Neural progenitor cell (in vitro differentiated cells): Measurements from ENCODE around the gene BAZ1A. TPM values are rescaled to one million over a fixed set of nuclear protein-coding genes. Genes with fewer than 3 reads are reported as not detected.
A peak's percentile ranks its signal among the peaks of the same experiment; 100 is the strongest.

Source experiments
- DNase-seq: peaks from one replicate; pipeline ENCODE4 v3.0.0-alpha.2; 2016; ENCODE audit warnings: low spot score
- H2AFZ ChIP-seq: fragments of 200-600 bp; sonication (generic); replicated peaks from 2 replicates; pipeline ENCODE4 v1.6.1; 2016; ENCODE audit warnings: antibody characterized with exemption
- H3F3A ChIP-seq: fragments of 200-600 bp; sonication (generic); 2 replicates; pipeline ENCODE4 v1.6.1; 2016; ENCODE audit warnings: antibody characterized with exemption, low read depth
- H3K27ac ChIP-seq: fragments of 200-600 bp; sonication (generic); 2 replicates; pipeline ENCODE4 v1.5.1; 2016; ENCODE audit warnings: mild to moderate bottlenecking
- H3K27me3 ChIP-seq: fragments of 200-600 bp; sonication (generic); 2 replicates; pipeline ENCODE4 v1.6.1; 2016; ENCODE audit warnings: mild to moderate bottlenecking, moderate library complexity
- H3K36me3 ChIP-seq: fragments of 200-600 bp; sonication (generic); 2 replicates; pipeline ENCODE4 v1.5.1; 2016
- H3K4me1 ChIP-seq: fragments of 200-600 bp; sonication (generic); 2 replicates; pipeline ENCODE4 v1.6.1; 2016; ENCODE audit warnings: mixed run types
- H3K4me2 ChIP-seq: fragments of 200-600 bp; sonication (generic); 2 replicates; pipeline ENCODE4 v1.6.1; 2016
- H3K4me3 ChIP-seq: fragments of 200-600 bp; sonication (generic); 2 replicates; pipeline ENCODE4 v1.5.1; 2016
- H3K79me2 ChIP-seq: fragments of 200-600 bp; sonication (generic); 2 replicates; pipeline ENCODE4 v1.6.1; 2016; ENCODE audit warnings: low read depth
- H3K9ac ChIP-seq: fragments of 200-600 bp; sonication (generic); 2 replicates; pipeline ENCODE4 v1.6.1; 2016
- H3K9me3 ChIP-seq: fragments of 200-600 bp; sonication (generic); 2 replicates; pipeline ENCODE4 v1.5.1; 2016; ENCODE audit warnings: low read depth
- H4K20me1 ChIP-seq: fragments of 200-600 bp; sonication (generic); 2 replicates; pipeline ENCODE4 v1.6.1; 2016; ENCODE audit warnings: low read depth
- H3K27ac Mint-ChIP-seq: 3 replicates; pipeline ENCODE4 v1.8.0; 2021; ENCODE audit warnings: mixed read lengths
- H3K27me3 Mint-ChIP-seq: 2 replicates; pipeline ENCODE4 v1.8.0; 2022; ENCODE audit warnings: low read depth, mild to moderate bottlenecking, inconsistent platforms, moderate library complexity, mixed read lengths; ENCODE audit not compliant: insufficient read depth
- H3K36me3 Mint-ChIP-seq: 3 replicates; pipeline ENCODE4 v1.8.0; 2021; ENCODE audit warnings: mixed read lengths
- H3K4me1 Mint-ChIP-seq: 3 replicates; pipeline ENCODE4 v1.8.0; 2021; ENCODE audit warnings: mixed read lengths
- H3K4me3 Mint-ChIP-seq: 3 replicates; pipeline ENCODE4 v1.8.0; 2021; ENCODE audit warnings: mild to moderate bottlenecking, moderate library complexity, mixed read lengths
- H3K9me3 Mint-ChIP-seq: 3 replicates; pipeline ENCODE4 v1.8.0; 2020; ENCODE audit warnings: mixed read lengths
- EZH2 ChIP-seq: fragments of 200-600 bp; sonication (generic); IDR thresholded peaks from 2 replicates; pipeline ENCODE4 v1.6.1; 2017; ENCODE audit warnings: antibody characterized with exemption, mild to moderate bottlenecking, moderate library complexity
- EZH2phosphoT487 ChIP-seq: fragments of 200-600 bp; sonication (generic); IDR thresholded peaks from 2 replicates; pipeline ENCODE4 v1.6.1; 2017; ENCODE audit warnings: antibody characterized with exemption
- total RNA-seq: library from RNA; depleted of rRNA; stranded (reverse); fragments of >200 nt; gene quantifications from 2 replicates; pipeline ENCODE4 v1.2.3, GENCODE V29; 2015; ENCODE audit warnings: low replicate concordance
- TF ChIP-seq, protein P1 (sequence below): fragments of 200-600 bp; sonication (generic); IDR thresholded peaks from 2 replicates; pipeline ENCODE4 v1.5.1; 2017; ENCODE audit warnings: antibody characterized with exemption, mild to moderate bottlenecking

Gene BAZ1A
- 8.5 and 11.5 TPM in 2 replicates for total RNA-seq

DNA sequence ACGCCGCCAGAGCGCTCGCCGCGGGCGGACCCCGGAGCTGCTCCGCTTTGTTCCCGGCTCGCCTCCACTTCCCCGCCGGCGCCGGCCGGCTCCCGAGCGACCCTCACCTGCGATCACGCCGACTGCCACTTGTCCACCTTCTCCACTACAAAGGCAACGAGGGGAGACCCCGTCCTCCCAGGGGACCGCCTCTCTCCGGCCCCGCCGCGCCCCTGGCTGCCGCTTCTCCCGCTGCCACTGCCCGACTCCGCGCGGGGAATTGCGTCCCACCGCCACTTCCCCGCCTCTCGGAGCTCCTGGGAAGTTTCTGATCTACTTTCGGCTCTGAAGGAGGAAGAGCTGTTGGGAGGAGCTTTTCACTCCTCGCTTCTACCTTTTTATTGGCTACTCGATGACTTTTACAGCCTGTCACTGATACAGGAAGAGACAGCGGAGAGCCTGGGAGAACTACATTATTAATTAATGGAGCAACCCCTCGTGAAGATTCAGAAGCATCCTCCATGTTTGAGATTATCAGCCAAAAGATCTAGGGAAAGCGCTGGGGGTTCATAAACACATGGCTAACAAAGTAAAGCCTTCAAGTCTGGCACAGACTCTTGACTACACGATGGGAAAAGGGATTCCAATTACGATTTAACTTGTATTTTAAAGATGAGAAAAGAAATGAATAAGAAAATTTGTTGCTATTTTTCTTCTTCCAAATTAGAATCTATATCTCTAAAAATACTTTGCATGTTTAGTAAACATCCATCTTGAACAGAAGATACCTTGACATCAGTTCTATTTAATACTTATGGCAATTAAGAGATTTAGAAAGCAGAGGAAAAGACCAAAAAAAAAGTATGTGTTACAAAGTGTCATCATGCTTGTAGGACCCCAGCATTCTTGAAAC lies at the start of gene BAZ1A:
BAZ1A (minus strand) TSS at position 330 of the 892 bp plus-strand sequence. CDS start 756 bp downstream, outside the sequence.
- peak within 1 kb of the TSS; percentile 98 for H2AFZ ChIP-seq
- peaks cover 24% of the 10 kb centered on the region for H3K4me1 Mint-ChIP-seq
- no peaks in the 10 kb centered on the region for H3K36me3 ChIP-seq
- H3K36me3 Mint-ChIP-seq = peaks cover 3% of the 10 kb centered on the region
- peaks cover 55% of the 10 kb centered on the region for H3K27me3 ChIP-seq
- peak within 1 kb of the TSS; percentile 30 for H3K9ac ChIP-seq
- TF ChIP-seq EZH2 = no peak
- TF ChIP-seq, protein P1, sequence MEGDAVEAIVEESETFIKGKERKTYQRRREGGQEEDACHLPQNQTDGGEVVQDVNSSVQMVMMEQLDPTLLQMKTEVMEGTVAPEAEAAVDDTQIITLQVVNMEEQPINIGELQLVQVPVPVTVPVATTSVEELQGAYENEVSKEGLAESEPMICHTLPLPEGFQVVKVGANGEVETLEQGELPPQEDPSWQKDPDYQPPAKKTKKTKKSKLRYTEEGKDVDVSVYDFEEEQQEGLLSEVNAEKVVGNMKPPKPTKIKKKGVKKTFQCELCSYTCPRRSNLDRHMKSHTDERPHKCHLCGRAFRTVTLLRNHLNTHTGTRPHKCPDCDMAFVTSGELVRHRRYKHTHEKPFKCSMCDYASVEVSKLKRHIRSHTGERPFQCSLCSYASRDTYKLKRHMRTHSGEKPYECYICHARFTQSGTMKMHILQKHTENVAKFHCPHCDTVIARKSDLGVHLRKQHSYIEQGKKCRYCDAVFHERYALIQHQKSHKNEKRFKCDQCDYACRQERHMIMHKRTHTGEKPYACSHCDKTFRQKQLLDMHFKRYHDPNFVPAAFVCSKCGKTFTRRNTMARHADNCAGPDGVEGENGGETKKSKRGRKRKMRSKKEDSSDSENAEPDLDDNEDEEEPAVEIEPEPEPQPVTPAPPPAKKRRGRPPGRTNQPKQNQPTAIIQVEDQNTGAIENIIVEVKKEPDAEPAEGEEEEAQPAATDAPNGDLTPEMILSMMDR = no peak
- TF ChIP-seq EZH2phosphoT487 = no peak
- H3K79me2 ChIP-seq = no peaks in the 10 kb centered on the region
- peaks cover 32% of the 10 kb centered on the region for H3F3A ChIP-seq
- peak within 1 kb of the TSS; percentile 100 for H3K4me3 Mint-ChIP-seq
- peaks cover 11% of the 10 kb centered on the region for H3K27me3 Mint-ChIP-seq
- peak within 1 kb of the TSS; percentile 89 for H3K4me3 ChIP-seq
- peak within 1 kb of the TSS; percentile 97 for H3K27ac Mint-ChIP-seq
- DNase-seq = peak; percentile 78
- no peak within 1 kb of the TSS for H3K27ac ChIP-seq
- H3K9me3 ChIP-seq = no peaks in the 10 kb centered on the region
- H3K9me3 Mint-ChIP-seq = no peaks in the 10 kb centered on the region
- peaks cover 28% of the 10 kb centered on the region for H4K20me1 ChIP-seq
- H3K4me1 ChIP-seq = peaks cover 5% of the 10 kb centered on the region
- peak within 1 kb of the TSS; percentile 94 for H3K4me2 ChIP-seq

DNA sequence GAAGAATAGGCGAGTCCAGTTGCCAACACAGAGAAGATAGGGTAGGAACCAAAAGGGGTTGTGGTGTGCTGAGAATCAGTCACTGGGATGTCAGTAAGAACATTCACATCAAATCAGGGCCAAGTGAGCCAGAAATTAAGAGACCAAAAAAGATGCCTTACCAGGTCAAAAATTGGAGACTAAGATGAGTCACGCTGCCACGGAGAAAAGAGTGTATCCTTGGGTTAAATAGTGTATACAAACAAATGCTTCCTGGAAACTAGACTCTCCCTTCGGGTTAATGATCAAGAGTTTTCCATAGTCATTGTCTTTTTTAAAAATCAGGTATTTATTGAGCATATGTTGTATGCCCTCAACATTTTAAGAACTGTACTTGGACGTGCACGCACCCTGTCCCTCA lies 45.2 kb upstream of the BAZ1A start:
- Histone ChIP-seq H3K27ac (no peak overlapping the region), H3K4me3 (no peak overlapping the region), H3K79me2 (no peaks in the 10 kb centered on the region), H3K36me3 (no peaks in the 10 kb centered on the region), H3F3A (no peaks in the 10 kb centered on the region), H3K27me3 (no peaks in the 10 kb centered on the region), H4K20me1 (no peaks in the 10 kb centered on the region), H2AFZ (no peak overlapping the region), H3K9me3 (no peaks in the 10 kb centered on the region), H3K4me2 (no peak overlapping the region), H3K9ac (no peak overlapping the region), H3K4me1 (no peaks in the 10 kb centered on the region)
- Mint-ChIP-seq H3K9me3 (no peaks in the 10 kb centered on the region), H3K4me3 (no peak overlapping the region), H3K36me3 (peaks cover 3% of the 10 kb centered on the region), H3K27me3 (peaks cover 4% of the 10 kb centered on the region), H3K4me1 (no peaks in the 10 kb centered on the region), H3K27ac (no peak overlapping the region)
- TF ChIP-seq, protein P1 = no peak
- TF ChIP-seq EZH2 (no peak), EZH2phosphoT487 (no peak)
- no peak for DNase-seq

DNA sequence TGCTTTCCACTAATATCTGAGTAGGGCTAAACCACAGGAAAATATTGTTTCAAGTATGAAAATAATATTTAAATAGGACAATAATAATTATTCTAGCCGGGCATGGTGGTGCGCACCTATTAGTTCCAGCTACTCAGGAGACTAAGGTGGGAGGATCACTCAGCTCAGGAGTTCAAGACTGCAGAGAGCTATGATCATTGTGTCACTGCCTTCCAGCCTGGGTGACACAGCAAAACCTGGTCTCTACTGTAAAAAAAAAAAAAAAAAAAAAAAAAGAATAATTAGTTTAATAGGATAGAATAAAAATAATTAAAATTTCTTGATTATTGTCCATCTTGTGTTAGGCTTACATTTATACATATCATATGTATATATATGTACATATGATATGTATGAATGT lies 38.5 kb upstream of the BAZ1A start:
- Histone ChIP-seq H3K4me3 (no peak overlapping the region), H3K36me3 (no peaks in the 10 kb centered on the region), H3K9me3 (no peaks in the 10 kb centered on the region), H3K27me3 (no peaks in the 10 kb centered on the region), H3F3A (no peaks in the 10 kb centered on the region), H4K20me1 (no peaks in the 10 kb centered on the region), H3K79me2 (no peaks in the 10 kb centered on the region), H2AFZ (no peak overlapping the region), H3K27ac (no peak overlapping the region), H3K4me2 (no peak overlapping the region), H3K4me1 (no peaks in the 10 kb centered on the region), H3K9ac (no peak overlapping the region)
- no peak overlapping the region for H3K4me3 Mint-ChIP-seq
- H3K9me3 Mint-ChIP-seq = no peaks in the 10 kb centered on the region
- DNase-seq = no peak
- no peaks in the 10 kb centered on the region for H3K36me3 Mint-ChIP-seq
- no peaks in the 10 kb centered on the region for H3K4me1 Mint-ChIP-seq
- TF ChIP-seq, protein P1 = no peak
- no peak for TF ChIP-seq EZH2phosphoT487
- TF ChIP-seq EZH2 = no peak
- no peak overlapping the region for H3K27ac Mint-ChIP-seq
- H3K27me3 Mint-ChIP-seq = peaks cover 2% of the 10 kb centered on the region
